ENCODE results near the gene RLF. TPM values are rescaled to one million over a fixed set of nuclear protein-coding genes. Genes with fewer than 3 reads are reported as not detected.

The RLF gene
- total RNA-seq, 2 donors from 2014 or later = 11.5 to 21.0 TPM

- Histone ChIP-seq H3K27me3 (no peaks in the 10 kb centered on the region), H3K9ac (ENCODE audit: low read depth in 2 of 2, low read length in 2 of 2) (no peak overlapping the region), H3K4me3 (no peak overlapping the region), H3K36me3 (no peaks in the 10 kb centered on the region), H3K9me3 (no peaks in the 10 kb centered on the region), H3K4me1 (no peaks in the 10 kb centered on the region), H3K27ac (no peak overlapping the region)
- no peak for TF ChIP-seq CTCF (IDR thresholded peaks at IDR 0.05)
- no peak for DNase-seq
- intact Hi-C loops (cut with DNase I) = no loop called here
Measured at GRCh38 chr1:40132383-40133311, 28.5 kb upstream of the RLF start.

- H3K36me3 ChIP-seq = no peaks in the 10 kb centered on the region
- no peaks in the 10 kb centered on the region for H3K9me3 ChIP-seq
- H3K27ac ChIP-seq = no peak overlapping the region
- H3K9ac ChIP-seq (ENCODE audit: low read depth in 2 of 2, low read length in 2 of 2) = no peak overlapping the region
- H3K4me1 ChIP-seq = no peaks in the 10 kb centered on the region
- H3K27me3 ChIP-seq = no peaks in the 10 kb centered on the region
- no peak for TF ChIP-seq CTCF (IDR thresholded peaks at IDR 0.05)
- intact Hi-C loops (cut with DNase I) = no loop called here
- no peak for DNase-seq
- H3K4me3 ChIP-seq = no peak overlapping the region
Measured at GRCh38 chr1:40133312-40133665, 27.9 kb upstream of the RLF start.

GRCh38 chr1:40133839-40134238 lies 27.3 kb upstream of the RLF start:
- no peak overlapping the region for H3K4me3 ChIP-seq
- intact Hi-C loops (cut with DNase I) = no loop called here
- no peaks in the 10 kb centered on the region for H3K27me3 ChIP-seq
- H3K9ac ChIP-seq (ENCODE audit: low read depth in 2 of 2, low read length in 2 of 2) = no peak overlapping the region
- H3K27ac ChIP-seq = no peak overlapping the region
- no peaks in the 10 kb centered on the region for H3K4me1 ChIP-seq
- H3K9me3 ChIP-seq = no peaks in the 10 kb centered on the region
- DNase-seq = no peak
- no peak for TF ChIP-seq CTCF (IDR thresholded peaks at IDR 0.05)
- H3K36me3 ChIP-seq = no peaks in the 10 kb centered on the region

GRCh38 chr1:40140211-40140973 lies 20.8 kb upstream of the RLF start:
- intact Hi-C loops (cut with DNase I) = loop anchor here (5.0 kb wide), 1 partner anchor 262 kb away; no protein-coding TSS in a partner anchor
- TF ChIP-seq CTCF (IDR thresholded peaks at IDR 0.05) = no peak
- DNase-seq = no peak

GRCh38 chr1:40141878-40142535 lies 19.2 kb upstream of the RLF start:
- DNase-seq = no peak
- Histone ChIP-seq H3K27me3 (no peaks in the 10 kb centered on the region), H3K9me3 (no peaks in the 10 kb centered on the region), H3K36me3 (no peaks in the 10 kb centered on the region), H3K9ac (ENCODE audit: low read depth in 2 of 2, low read length in 2 of 2) (no peak overlapping the region), H3K27ac (no peak overlapping the region), H3K4me3 (no peak overlapping the region), H3K4me1 (no peaks in the 10 kb centered on the region)
- TF ChIP-seq CTCF (IDR thresholded peaks at IDR 0.05) = no peak
- intact Hi-C loops (cut with DNase I) = loop anchor here (5.0 kb wide), 1 partner anchor 260 kb away; no protein-coding TSS in a partner anchor

More at GRCh38 chr1:40140211-40140973, 20.8 kb upstream of the RLF start:
- no peaks in the 10 kb centered on the region for H3K4me1 ChIP-seq
- no peaks in the 10 kb centered on the region for H3K36me3 ChIP-seq
- H3K9me3 ChIP-seq = no peaks in the 10 kb centered on the region
- H3K9ac ChIP-seq (ENCODE audit: low read depth in 2 of 2, low read length in 2 of 2) = no peak overlapping the region
- no peak overlapping the region for H3K4me3 ChIP-seq
- H3K27me3 ChIP-seq = no peaks in the 10 kb centered on the region
- no peak overlapping the region for H3K27ac ChIP-seq

All from colonic mucosa (tissue), 4 donors.